ENCODE results near the gene SLC4A2.

SLC4A2 gene

GRCh38 chr7:151062399-151063211 is 3.2 kb downstream of the SLC4A2 start:
- no peak for DNase-seq (ENCODE audit: low read depth)

- no peak for DNase-seq (ENCODE audit: low read depth)
Observed at GRCh38 chr7:151063212-151063561, 3.8 kb downstream of the SLC4A2 start.

GRCh38 chr7:151064454-151064853 is 5.1 kb downstream of the SLC4A2 start:
- no peak for DNase-seq (ENCODE audit: low read depth)

- DNase-seq (ENCODE audit: low read depth), result no peak
Observed at GRCh38 chr7:151064993-151065392, 5.6 kb downstream of the SLC4A2 start.

- DNase-seq (ENCODE audit: low read depth), result no peak
Observed at GRCh38 chr7:151065516-151065915, 6.1 kb downstream of the SLC4A2 start.

GRCh38 chr7:151066273-151066974 is 7.0 kb downstream of the SLC4A2 start:
- no peak for DNase-seq (ENCODE audit: low read depth)

- DNase-seq (ENCODE audit: low read depth), result no peak
Observed at GRCh38 chr7:151068069-151068773, 8.8 kb downstream of the SLC4A2 start.

- DNase-seq (ENCODE audit: low read depth), result no peak
Observed at GRCh38 chr7:151069841-151070573, 10.6 kb downstream of the SLC4A2 start.

GRCh38 chr7:151070574-151070960 is 11.2 kb downstream of the SLC4A2 start:
- no peak for DNase-seq (ENCODE audit: low read depth)

GRCh38 chr7:151071032-151071866 is 11.9 kb downstream of the SLC4A2 start:
- DNase-seq (ENCODE audit: low read depth), result no peak

GRCh38 chr7:151073990-151074389 is 14.6 kb downstream of the SLC4A2 start:
- DNase-seq (ENCODE audit: low read depth), result no peak

- DNase-seq (ENCODE audit: low read depth), result no peak
Observed at GRCh38 chr7:151074817-151075661, 15.7 kb downstream of the SLC4A2 start.

GRCh38 chr7:151075662-151075971 is 16.2 kb downstream of the SLC4A2 start:
- DNase-seq (ENCODE audit: low read depth), result no peak

GRCh38 chr7:151075978-151076426 is 16.6 kb downstream of the SLC4A2 start:
- no peak for DNase-seq (ENCODE audit: low read depth)

GRCh38 chr7:151076863-151077704 is 17.7 kb downstream of the SLC4A2 start:
- DNase-seq (ENCODE audit: low read depth), result no peak

- no peak for DNase-seq (ENCODE audit: low read depth)
Observed at GRCh38 chr7:151077705-151078232, 18.4 kb downstream of the SLC4A2 start.

- no peak for DNase-seq (ENCODE audit: low read depth)
Observed at GRCh38 chr7:151078233-151079040, 19.0 kb downstream of the SLC4A2 start.

- no peak for DNase-seq (ENCODE audit: low read depth)
Observed at GRCh38 chr7:151079199-151079910, 20.0 kb downstream of the SLC4A2 start.

All from stimulated activated CD8-positive, alpha-beta memory T cell treated with anti-CD3 and anti-CD28 coated beads, Interleukin-7, amount 100 ng/mL, for 24 hours (primary cell).